Effector CD4-positive, alpha-beta T cell (primary cell): ENCODE measurements around the gene HOOK2.
"Not testable (repeated sequence)": the region's sequence is repeated elsewhere in the genome, so short reads cannot be mapped to it uniquely, and the experiment has no call there.

Experiments used
- DNase-seq: peaks from one replicate; pipeline ENCODE4 v3.0.0-alpha.2; 2020

HOOK2 gene

GRCh38 chr19:12752056-12752781 is 23.1 kb downstream of the HOOK2 start:
- DNase-seq, result no peak

GRCh38 chr19:12751635-12752034 is 23.7 kb downstream of the HOOK2 start, which contains the start of gene BEST2:
Gene BEST2 (plus strand): TSS chr19:12751791. CDS start chr19:12752593, 802 bp downstream.
- no peak for DNase-seq

GRCh38 chr19:12750851-12751250 is 24.5 kb downstream of the HOOK2 start:
- DNase-seq, result no peak

- no peak for DNase-seq
These were observed 25.3 kb downstream of the HOOK2 start for GRCh38 chr19:12749938-12750521.

GRCh38 chr19:12748489-12748888 is 26.9 kb downstream of the HOOK2 start:
- no peak for DNase-seq

- DNase-seq, result no peak
These were observed 30.0 kb downstream of the HOOK2 start for GRCh38 chr19:12745166-12745897.

GRCh38 chr19:12737835-12738351 is 37.5 kb downstream of the HOOK2 start:
- no peak for DNase-seq

- DNase-seq, result peak; percentile 71
These were observed 38.1 kb downstream of the HOOK2 start, which contains the start of gene GET3 for GRCh38 chr19:12736995-12737834. Gene GET3 (plus strand): TSS chr19:12737497. CDS start chr19:12737506, 9 bp downstream.

GRCh38 chr19:12733369-12734214 is 41.8 kb downstream of the HOOK2 start:
- peak; percentile 27 for DNase-seq

- DNase-seq, result no peak
These were observed 44.0 kb downstream of the HOOK2 start for GRCh38 chr19:12731337-12731736.

GRCh38 chr19:12730064-12730463 is 45.3 kb downstream of the HOOK2 start:
- no peak for DNase-seq

- DNase-seq, result no peak
These were observed 47.5 kb downstream of the HOOK2 start for GRCh38 chr19:12727745-12728433.

- no peak for DNase-seq
These were observed 48.4 kb downstream of the HOOK2 start for GRCh38 chr19:12726988-12727316.

- not testable (repeated sequence) for DNase-seq
These were observed 49.7 kb downstream of the HOOK2 start for GRCh38 chr19:12725612-12726011.

GRCh38 chr19:12723641-12724426 is 51.5 kb downstream of the HOOK2 start, which contains the start of gene TNPO2:
Gene TNPO2 (minus strand): TSS chr19:12723932. CDS start chr19:12720977, 2,955 bp downstream.
- DNase-seq, result peak; percentile 44

GRCh38 chr19:12723381-12723640 is 52.0 kb downstream of the HOOK2 start:
- DNase-seq, result no peak

- peak; percentile 95 for DNase-seq
These were observed 52.6 kb downstream of the HOOK2 start for GRCh38 chr19:12722566-12723380.

- DNase-seq, result peak; percentile 34
These were observed 53.4 kb downstream of the HOOK2 start for GRCh38 chr19:12721656-12722565.
